Heart right ventricle (tissue), 16 donors: ENCODE measurements around the gene SIL1. TPM values are rescaled to one million over a fixed set of nuclear protein-coding genes. Genes with fewer than 3 reads are reported as not detected.

Source experiments
- ATAC-seq, 8 donors: fragments of 200-7000 bp; cut with Tn5 transposase; one replicate each; pipeline ENCODE4 v1.9.1; 2020; ENCODE audit warnings: mild to moderate bottlenecking in 8 of 8, moderate library complexity in 8 of 8, moderate number of reproducible peaks in 1 of 8
- DNase-seq, 2 donors: peaks; one replicate each; pipeline ENCODE4 v3.0.0-alpha.2; 2020
- H3K27ac ChIP-seq, 10 donors: fragments of 200-600 bp; sonication (generic) in 2 of 10; one replicate each; pipeline versions ENCODE4 v1.5.0 to v1.8.0; 2020 to 2022; ENCODE audit warnings: mild to moderate bottlenecking in 3 of 10
- H3K27me3 ChIP-seq, 7 donors: fragments of 200-600 bp; one replicate each; pipeline ENCODE4 v1.8.0; 2021 to 2022; ENCODE audit warnings: mild to moderate bottlenecking in 2 of 7
- H3K36me3 ChIP-seq, 9 donors: fragments of 200-600 bp; sonication (generic) in 1 of 9; one replicate each; pipeline versions ENCODE4 v1.5.0 to v1.8.0; 2020 to 2022; ENCODE audit warnings: mild to moderate bottlenecking in 2 of 9
- H3K4me1 ChIP-seq, 9 donors: fragments of 200-600 bp; sonication (generic) in 1 of 9; one replicate each; pipeline versions ENCODE4 v1.5.0 to v1.8.0; 2020 to 2022; ENCODE audit warnings: mild to moderate bottlenecking in 4 of 9
- H3K4me3 ChIP-seq, 10 donors: fragments of 200-600 bp; sonication (generic) in 2 of 10; one replicate each; pipeline versions ENCODE4 v1.5.0 to v1.8.0; 2020 to 2022; ENCODE audit warnings: mild to moderate bottlenecking in 7 of 10, moderate library complexity in 2 of 10
- H3K9me3 ChIP-seq, 11 donors: fragments of 200-600 bp in 10 of 11; sonication (generic) in 2 of 11; one replicate each; pipeline versions ENCODE4 v1.5.0 to v1.8.0; 2013 to 2022; ENCODE audit warnings: mild to moderate bottlenecking in 2 of 11, control low read depth in 1 of 11, moderate library complexity in 1 of 11
- WGBS, 2 donors: extraction: QIAGEN DNeasy Blood & Tissue Kit; methylation state at CpG; one replicate each; pipeline ENCODE4 v1.1.7; 2013; ENCODE audit warnings: inconsistent platforms in 1 of 2; 5-methylcytosine and 5-hydroxymethylcytosine counted together
- intact Hi-C, 10 donors: fragments of 100-400 bp; cut with DNase I; formaldehyde crosslinking; loops; one replicate each; pipeline versions ENCODE4 v1.11.1 to v1.14.2; 2022
- polyA plus RNA-seq, 2 donors: library from polyadenylated mRNA; stranded (reverse); fragments of 200-250 nt; gene quantifications; one replicate each; pipeline ENCODE4 v1.2.3, GENCODE V29; 2013
- total RNA-seq, 10 donors: library from RNA; stranded (reverse); fragmentation: NEBNext Ultra II Directional in 3 of 10; extraction: Animal tissue kit (Norgen Biotek cat#: 25700) in 3 of 10; gene quantifications; one replicate each; pipeline versions ENCODE4 v1.2.1 to v1.2.4, GENCODE V29; 2021 to 2023
- TF ChIP-seq, protein P1 (sequence below), 9 donors: fragments of 200-600 bp; sonication (generic) in 2 of 9; IDR thresholded peaks; one replicate each; pipeline versions ENCODE4 v1.5.0 to v1.8.0; 2021 to 2022; ENCODE audit warnings: antibody characterized with exemption in 9 of 9, mild to moderate bottlenecking in 5 of 9, moderate library complexity in 1 of 9
- donor health status: Arrhythmogenic right ventricular cardiomyopathy.
- donor health status: ischemic (EF 13 %, LVEDD 7.1; RV severe dilation, severe dysfunction).
- donor health status: healthy with polysubstance abuse.
- donor health status: DM: no; HTN: yes; CAD: no.
- donor health status: DM: no; HTN: no; CAD: no.
- donor health status: ischemic (EF 25% LVEDD 6.9; RV normal size, moderate dysfunction).
- donor health status: ischemic (EF 25% LVEDD 5.7; RV mildly dilated, moderate dysfunction).
- donor health status: healthy.
- donor health status: DM: yes; HTN: yes; CAD: no.
- donor health status: Ischemic cardiomyopathy.
- donor health status: ischemic (EF 35%, LVEDD 5.7; RV mildly dilated, moderate dysfunction).
- donor health status: nonischemic (EF 11% LVEDD 7.7; RV severe dilation, severe dysfunction).
- donor health status: DM: yes; HTN: yes; CAD: no.
- donor health status: PGD.
- donor health status: ischemic (EF 29% LVEDD 5.4; RV normal size, mild dysfunction).
- donor health status: nonischemic (EF 23%, LVEDD 6.1; RV moderate dilation, normal function).

SIL1 gene
- total and polyA plus RNA-seq, 12 donors = 26.7 to 94.7 (median 44.3) TPM

DNA sequence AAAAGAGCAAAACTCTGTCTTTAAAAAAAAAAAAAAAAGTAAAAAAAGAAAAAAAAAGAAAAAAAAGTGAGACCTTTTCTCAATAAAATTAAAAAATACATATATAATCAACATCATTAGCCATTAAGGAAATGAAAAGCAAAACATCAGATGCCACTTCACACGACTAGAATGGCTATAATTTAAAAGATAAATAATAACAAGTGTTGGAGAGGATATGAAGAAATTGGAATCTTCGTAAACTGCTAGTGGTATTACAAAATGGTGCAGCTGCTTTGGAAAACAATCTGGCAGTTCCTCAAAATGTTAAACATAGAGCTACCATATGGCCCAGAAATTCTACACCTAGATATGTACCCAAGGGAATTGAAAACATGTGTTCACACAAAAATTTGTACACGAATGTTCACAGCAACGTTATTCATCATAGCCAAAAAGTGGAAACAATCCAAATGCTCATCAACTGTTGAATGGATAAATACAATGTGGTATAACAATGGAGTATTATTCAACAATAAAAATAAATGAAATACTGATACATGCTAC, 45.3 kb upstream of the SIL1 start:
- TF ChIP-seq, protein P1, sequence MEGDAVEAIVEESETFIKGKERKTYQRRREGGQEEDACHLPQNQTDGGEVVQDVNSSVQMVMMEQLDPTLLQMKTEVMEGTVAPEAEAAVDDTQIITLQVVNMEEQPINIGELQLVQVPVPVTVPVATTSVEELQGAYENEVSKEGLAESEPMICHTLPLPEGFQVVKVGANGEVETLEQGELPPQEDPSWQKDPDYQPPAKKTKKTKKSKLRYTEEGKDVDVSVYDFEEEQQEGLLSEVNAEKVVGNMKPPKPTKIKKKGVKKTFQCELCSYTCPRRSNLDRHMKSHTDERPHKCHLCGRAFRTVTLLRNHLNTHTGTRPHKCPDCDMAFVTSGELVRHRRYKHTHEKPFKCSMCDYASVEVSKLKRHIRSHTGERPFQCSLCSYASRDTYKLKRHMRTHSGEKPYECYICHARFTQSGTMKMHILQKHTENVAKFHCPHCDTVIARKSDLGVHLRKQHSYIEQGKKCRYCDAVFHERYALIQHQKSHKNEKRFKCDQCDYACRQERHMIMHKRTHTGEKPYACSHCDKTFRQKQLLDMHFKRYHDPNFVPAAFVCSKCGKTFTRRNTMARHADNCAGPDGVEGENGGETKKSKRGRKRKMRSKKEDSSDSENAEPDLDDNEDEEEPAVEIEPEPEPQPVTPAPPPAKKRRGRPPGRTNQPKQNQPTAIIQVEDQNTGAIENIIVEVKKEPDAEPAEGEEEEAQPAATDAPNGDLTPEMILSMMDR (IDR thresholded peaks at IDR 0.05) = no peak
- 77 to 83% methylated on average over 4 of the region's 4 CpGs for WGBS, 2 donors
- Histone ChIP-seq H3K27ac (no peak overlapping the region), H3K9me3 (no peaks in the 10 kb centered on the region), H3K4me3 (no peak overlapping the region), H3K36me3 (no peaks in the 10 kb centered on the region), H3K27me3 (no peaks in the 10 kb centered on the region), H3K4me1 (peaks cover 0 to 14% (median 0%) of the 10 kb centered on the region in 9 donors)
- no peak for ATAC-seq
- DNase-seq = no peak
- intact Hi-C loops = no loop called here

DNA sequence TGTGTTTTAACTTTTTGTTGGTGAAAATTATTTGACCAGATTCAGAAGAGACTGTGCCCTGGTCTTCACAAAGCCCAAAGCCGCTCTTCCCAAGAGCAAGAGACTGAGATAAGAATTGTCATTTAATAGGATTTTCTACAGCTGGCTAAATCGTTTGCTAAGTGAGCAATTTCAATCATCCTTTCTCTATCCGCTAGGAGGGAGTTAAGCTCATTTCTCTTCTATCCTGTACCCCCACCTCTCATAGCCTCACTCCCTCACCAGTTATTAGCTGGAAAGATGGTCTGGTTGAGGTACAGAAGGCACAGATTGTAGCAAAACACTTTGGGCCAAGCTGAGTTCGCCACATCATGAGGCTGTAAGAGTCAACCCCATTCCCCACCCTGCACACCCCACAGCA, 43.0 kb upstream of the SIL1 start:
- TF ChIP-seq, protein P1 (IDR thresholded peaks at IDR 0.05) = no peak
- intact Hi-C loops = no loop called here
- WGBS, 2 donors = 77 to 80% methylated on average over 4 of the region's 4 CpGs
- Histone ChIP-seq H3K4me3 (no peak overlapping the region), H3K27me3 (no peaks in the 10 kb centered on the region), H3K36me3 (no peaks in the 10 kb centered on the region), H3K4me1 (peaks cover 0 to 5% (median 0%) of the 10 kb centered on the region in 9 donors), H3K9me3 (peaks cover 0 to 4% (median 0%) of the 10 kb centered on the region in 11 donors), H3K27ac (no peak overlapping the region)
- ATAC-seq (no peak), DNase-seq (no peak)

DNA sequence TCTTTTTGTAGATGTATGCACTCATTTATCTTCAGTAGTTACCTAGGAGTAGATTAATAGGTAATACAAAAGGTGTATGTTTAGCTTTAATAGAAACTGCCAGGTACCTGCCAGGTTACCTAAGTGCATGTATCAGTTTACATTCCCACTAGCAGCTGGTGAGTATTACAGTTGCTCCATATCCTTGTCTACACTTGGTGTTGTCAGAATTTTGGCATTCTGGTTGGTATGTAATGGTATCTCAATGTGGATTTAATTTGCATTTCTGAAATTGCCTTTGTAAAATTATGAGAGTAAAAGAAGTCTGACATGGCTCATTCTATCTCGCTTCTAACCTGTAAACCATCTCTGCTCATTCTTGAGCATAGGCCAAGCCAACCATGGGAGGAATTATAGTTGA, 38.3 kb upstream of the SIL1 start:
- WGBS, 2 donors = 98% methylated on average over 1 of the region's 1 CpG
- H3K27me3 ChIP-seq = no peaks in the 10 kb centered on the region
- ATAC-seq = no peak
- H3K9me3 ChIP-seq = peaks cover 0 to 4% (median 0%) of the 10 kb centered on the region in 11 donors
- TF ChIP-seq, protein P1 (IDR thresholded peaks at IDR 0.05) = no peak
- H3K4me3 ChIP-seq = no peak overlapping the region
- H3K4me1 ChIP-seq = no peaks in the 10 kb centered on the region
- H3K27ac ChIP-seq = no peak overlapping the region
- DNase-seq = no peak
- no peaks in the 10 kb centered on the region for H3K36me3 ChIP-seq
- intact Hi-C loops = loop anchor here in 1 of 10 donors (10.0 kb wide), 1 partner anchor 642 kb away; no protein-coding TSS in a partner anchor

DNA sequence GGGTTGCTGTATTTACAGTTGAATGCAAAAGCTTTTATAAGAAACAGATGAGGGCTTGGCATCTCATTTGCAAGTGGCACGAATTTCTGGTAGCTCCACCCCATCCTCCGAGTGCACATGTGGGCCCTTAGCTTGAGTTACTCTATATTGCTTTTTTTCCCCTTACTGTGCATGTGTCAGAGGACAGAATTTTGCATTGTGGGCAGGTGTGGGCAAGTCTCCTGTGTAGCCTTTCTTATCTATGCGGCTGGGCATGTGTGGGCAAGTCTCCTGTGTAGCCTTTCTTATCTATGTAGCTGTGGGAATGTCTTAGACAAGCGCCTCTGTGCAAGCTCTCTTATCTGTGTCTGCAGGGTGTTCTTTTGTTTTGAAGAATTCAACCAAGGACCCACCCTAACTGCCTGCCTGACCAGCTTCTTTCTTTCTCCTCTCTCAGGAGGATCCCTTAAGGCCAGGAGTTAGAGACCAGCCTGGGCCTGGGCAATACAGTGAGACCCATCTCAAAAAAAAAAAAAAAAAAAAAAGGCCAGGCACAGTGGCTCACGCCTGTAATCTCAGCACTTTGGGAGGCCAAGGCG, 34.1 kb upstream of the SIL1 start:
- TF ChIP-seq, protein P1 (IDR thresholded peaks at IDR 0.05) = no peak
- Histone ChIP-seq H3K27ac (no peak overlapping the region), H3K27me3 (no peaks in the 10 kb centered on the region), H3K9me3 (peaks cover 0 to 4% (median 0%) of the 10 kb centered on the region in 11 donors), H3K4me1 (no peaks in the 10 kb centered on the region), H3K36me3 (no peaks in the 10 kb centered on the region), H3K4me3 (no peak overlapping the region)
- 84% methylated on average over 4 to 5 of the region's 6 CpGs for WGBS, 2 donors
- no peak for DNase-seq
- intact Hi-C loops = loop anchor here in 1 of 10 donors (10.0 kb wide), 1 partner anchor 637 kb away; no protein-coding TSS in a partner anchor
- ATAC-seq = no peak
